Left renal cortex interstitium (tissue), 4 donors: ENCODE measurements around the gene RPS6KB2. TPM values are rescaled to one million over a fixed set of nuclear protein-coding genes. Genes with fewer than 3 reads are reported as not detected.
"Not testable (repeated sequence)": the region's sequence is repeated elsewhere in the genome, so short reads cannot be mapped to it uniquely, and the experiment has no call there.

Experiments used
- DNase-seq, 4 donors: peaks; one replicate each; pipeline ENCODE4 v3.0.0-alpha.2; 2013; ENCODE audit warnings: low read depth in 4 of 4, low spot score in 2 of 4, missing footprints in 1 of 4
- polyA plus RNA-seq, 4 donors: library from polyadenylated mRNA; unstranded; fragments of 120-200 nt; gene quantifications; one replicate each; pipeline ENCODE4 v1.2.1, GENCODE V29; 2013; ENCODE audit not compliant: insufficient read length in 4 of 4

RPS6KB2 gene
- polyA plus RNA-seq, 4 donors = 40.5 to 48.6 (median 44.9) TPM

- no peak for DNase-seq
These were observed 30.8 kb upstream of the RPS6KB2 start for GRCh38 chr11:67397536-67397935.

GRCh38 chr11:67397986-67398660 lies 30.2 kb upstream of the RPS6KB2 start:
- no peak for DNase-seq

- no peak for DNase-seq
These were observed 29.4 kb upstream of the RPS6KB2 start for GRCh38 chr11:67398661-67399563.

GRCh38 chr11:67400251-67400941 lies 27.9 kb upstream of the RPS6KB2 start:
- no peak for DNase-seq

- DNase-seq = no peak
These were observed 27.3 kb upstream of the RPS6KB2 start for GRCh38 chr11:67400942-67401494.

- peak in 3 of 4 donors; percentile 71 to 77 (median 72) for DNase-seq
These were observed 26.7 kb upstream of the RPS6KB2 start, which contains the start of gene PPP1CA for GRCh38 chr11:67401495-67402191. PPP1CA (minus strand) TSS chr11:67401858; CDS start chr11:67401782, 76 bp downstream.

- not testable (repeated sequence) for DNase-seq
These were observed 26.0 kb upstream of the RPS6KB2 start for GRCh38 chr11:67402192-67402839.

- not testable (repeated sequence) for DNase-seq
These were observed 25.2 kb upstream of the RPS6KB2 start for GRCh38 chr11:67403085-67403484.

- no peak for DNase-seq
These were observed 23.6 kb upstream of the RPS6KB2 start for GRCh38 chr11:67404515-67405195.

- DNase-seq = no peak
These were observed 23.1 kb upstream of the RPS6KB2 start for GRCh38 chr11:67405196-67405567.

GRCh38 chr11:67405688-67406339 lies 22.5 kb upstream of the RPS6KB2 start:
- DNase-seq = no peak

GRCh38 chr11:67406420-67406968 lies 21.8 kb upstream of the RPS6KB2 start:
- DNase-seq = no peak

- no peak for DNase-seq
These were observed 21.2 kb upstream of the RPS6KB2 start for GRCh38 chr11:67406969-67407687.

- no peak for DNase-seq
These were observed 20.6 kb upstream of the RPS6KB2 start for GRCh38 chr11:67407688-67408163.

- DNase-seq = no peak
These were observed 19.7 kb upstream of the RPS6KB2 start for GRCh38 chr11:67408437-67409200.

- DNase-seq = no peak
These were observed 19.0 kb upstream of the RPS6KB2 start for GRCh38 chr11:67409261-67409666.
